HepG2 (cell line): Measurements from ENCODE around the gene FAM167B. TPM values are rescaled to one million over a fixed set of nuclear protein-coding genes. Genes with fewer than 3 reads are reported as not detected.
A peak's percentile ranks its signal among the peaks of the same experiment; 100 is the strongest.

ENCODE experiments used
- CBX5 ChIP-seq: sonication (generic); formaldehyde crosslinking; IDR thresholded peaks from 2 replicates; pipeline ENCODE4 v1.4.0; 2020; ENCODE audit warnings: missing genetic modification reagents, borderline replicate concordance
- E2F5 ChIP-seq: sonication (generic); formaldehyde crosslinking; conservative IDR thresholded peaks from 2 replicates; pipeline ENCODE4 v1.4.0; 2020; ENCODE audit warnings: missing genetic modification reagents
- ELF3 ChIP-seq: IDR thresholded peaks from 2 replicates; pipeline ENCODE4 v1.6.1; 2016; ENCODE audit warnings: missing genetic modification reagents, missing compliant biosample characterization
- ETV5 ChIP-seq: IDR thresholded peaks from 2 replicates; pipeline ENCODE4 v1.6.1; 2018; ENCODE audit warnings: missing biosample characterization, missing genetic modification reagents, inconsistent platforms, borderline replicate concordance
- ETV6 ChIP-seq: sonication (generic); formaldehyde crosslinking; conservative IDR thresholded peaks from 2 replicates; pipeline ENCODE4 v1.4.0; 2020; ENCODE audit warnings: missing genetic modification reagents
- IRF2 ChIP-seq: IDR thresholded peaks from 2 replicates; pipeline ENCODE4 v1.6.1; 2018; ENCODE audit warnings: missing genetic modification reagents, missing compliant biosample characterization
- KDM2A ChIP-seq: sonication (generic); formaldehyde crosslinking; IDR thresholded peaks from 2 replicates; pipeline ENCODE4 v1.4.0; 2020; ENCODE audit warnings: low read depth, missing genetic modification reagents, borderline replicate concordance
- KDM4B ChIP-seq: sonication (generic); formaldehyde crosslinking; IDR thresholded peaks from 2 replicates; pipeline ENCODE4 v1.4.0; 2020; ENCODE audit warnings: missing genetic modification reagents
- NRL ChIP-seq: sonication (generic); formaldehyde crosslinking; IDR thresholded peaks from 2 replicates; pipeline ENCODE4 v1.5.0; 2020; ENCODE audit warnings: missing genetic modification reagents, mild to moderate bottlenecking, moderate library complexity, borderline replicate concordance
- PLRG1 ChIP-seq: fragments of 450-650 bp; conservative IDR thresholded peaks from 2 replicates; pipeline ENCODE4 v1.6.1; 2016
- SALL1 ChIP-seq: sonication (generic); formaldehyde crosslinking; IDR thresholded peaks from 2 replicates; pipeline ENCODE4 v1.8.0; 2022; ENCODE audit warnings: mild to moderate bottlenecking, missing genetic modification reagents
- SAP130 ChIP-seq: IDR thresholded peaks from 2 replicates; pipeline ENCODE4 v1.6.1; 2016; ENCODE audit warnings: low read depth
- SMC3 ChIP-seq: IDR thresholded peaks from 2 replicates; pipeline ENCODE4 v1.6.1; 2011; ENCODE audit warnings: low read length, improper control_type of control experiment
- SRSF9 ChIP-seq: fragments of 200-400 bp; formaldehyde crosslinking; IDR thresholded peaks from 2 replicates; pipeline ENCODE4 v1.6.1; 2018; ENCODE audit warnings: borderline replicate concordance, mild to moderate bottlenecking, low read depth, low read length; ENCODE audit not compliant: insufficient read depth, poor library complexity, severe bottlenecking
- TEAD2 ChIP-seq: sonication (generic); formaldehyde crosslinking; IDR thresholded peaks from 2 replicates; pipeline ENCODE4 v1.9.0; 2021; ENCODE audit warnings: missing genetic modification reagents
- TMF1 ChIP-seq: sonication (generic); formaldehyde crosslinking; IDR thresholded peaks from 2 replicates; pipeline ENCODE4 v1.8.1; 2022; ENCODE audit warnings: low read depth, missing genetic modification reagents
- TOE1 ChIP-seq: sonication (generic); formaldehyde crosslinking; IDR thresholded peaks from 2 replicates; pipeline ENCODE4 v1.4.0; 2020; ENCODE audit warnings: mild to moderate bottlenecking, missing genetic modification reagents
- ZFP91 ChIP-seq: sonication (generic); formaldehyde crosslinking; IDR thresholded peaks from 2 replicates; pipeline ENCODE4 v1.9.0; 2022; ENCODE audit warnings: missing genetic modification reagents, mild to moderate bottlenecking, borderline replicate concordance
- ZNF451 ChIP-seq: sonication (generic); formaldehyde crosslinking; IDR thresholded peaks from 2 replicates; pipeline ENCODE4 v1.5.0; 2020; ENCODE audit warnings: mild to moderate bottlenecking, missing genetic modification reagents
- ZNF549 ChIP-seq: sonication (generic); formaldehyde crosslinking; IDR thresholded peaks from 2 replicates; pipeline ENCODE4 v1.5.0; 2020; ENCODE audit warnings: missing genetic modification reagents
- ZNF598 ChIP-seq: sonication (generic); formaldehyde crosslinking; IDR thresholded peaks from 2 replicates; pipeline ENCODE4 v1.5.1; 2020; ENCODE audit warnings: mild to moderate bottlenecking, missing genetic modification reagents, borderline replicate concordance
- ZNF687 ChIP-seq: sonication (generic); formaldehyde crosslinking; IDR thresholded peaks from 2 replicates; pipeline ENCODE4 v1.5.1; 2020; ENCODE audit warnings: mild to moderate bottlenecking, missing genetic modification reagents, moderate library complexity
- ZNF784 ChIP-seq: sonication (generic); formaldehyde crosslinking; IDR thresholded peaks from 2 replicates; pipeline ENCODE4 v1.5.1; 2020; ENCODE audit warnings: missing genetic modification reagents, mild to moderate bottlenecking, borderline replicate concordance
- polyA plus RNA-seq, 8 experiments: library from polyadenylated mRNA; depleted of rRNA in 3 of 8; stranded (reverse) in 7 of 8; unstranded in 1 of 8; fragments of >200 nt; fragmentation: Illumina TruSeq in 4 of 8; extraction: Trizol in 4 of 8; gene quantifications; 2 replicates each; pipeline versions ENCODE4 v1.2.1 to v1.2.3, GENCODE V29; 2011 to 2016; ENCODE audit warnings: low read depth in 4 of 8, missing spikeins in 1 of 8, mixed read lengths in 1 of 8; ENCODE audit not compliant: insufficient read depth in 1 of 8
- total RNA-seq, 5 experiments: library from RNA; depleted of rRNA; stranded (reverse); fragments of >200 nt; fragmentation: Illumina TruSeq; extraction: Trizol; gene quantifications; 2 replicates each; pipeline ENCODE4 v1.2.3, GENCODE V29; 2016; ENCODE audit warnings: low read depth in 1 of 5

FAM167B gene
- total and polyA plus RNA-seq, 2 of the 13 experiments (the other 11 are each of a cell fraction or from before 2014, with no cell fraction given): 0.15 to 0.70 TPM

- TF ChIP-seq ZNF598 (CRISPR knock-in tag) (0 out of 2 replicates have a peak, but pooled peaks have one; percentile 58), SRSF9 (no peak), ELF3 (CRISPR knock-in tag) (0 out of 2 replicates have a peak, but pooled peaks have one; percentile 12), IRF2 (CRISPR knock-in tag) (no peak), TEAD2 (CRISPR knock-in tag) (no peak), KDM4B (CRISPR knock-in tag) (0 out of 2 replicates have a peak, but pooled peaks have one; percentile 18), ETV5 (CRISPR knock-in tag) (no peak), ZNF549 (CRISPR knock-in tag) (no peak), NRL (CRISPR knock-in tag) (no peak), TMF1 (CRISPR knock-in tag) (no peak), CBX5 (CRISPR knock-in tag) (no peak), SAP130 (CRISPR knock-in tag) (0 out of 2 replicates have a peak, but pooled peaks have one; percentile 24), ZNF784 (CRISPR knock-in tag) (no peak), PLRG1 (no peak), ETV6 (CRISPR knock-in tag) (no peak), SMC3 (peak; percentile 86), KDM2A (CRISPR knock-in tag) (peak; percentile 37; the same call in 1 of the 2 replicates), SALL1 (CRISPR knock-in tag) (peak; percentile 33; the same call in 1 of the 2 replicates), ZNF451 (CRISPR knock-in tag) (no peak), TOE1 (CRISPR knock-in tag) (no peak), E2F5 (no peak), ZFP91 (peak; percentile 46), ZNF687 (CRISPR knock-in tag) (peak; percentile 41; the same call in 1 of the 2 replicates)
These were observed 31.2 kb upstream of the FAM167B start (continued) for GRCh38 chr1:32215629-32216480.
